Testis (tissue), 2 donors: ENCODE measurements around the gene SLC35G1.

ENCODE experiments used
- CTCF ChIP-seq, 3 experiments: fragments of 450-650 bp in 2 of 3; fragments of 200-600 bp in 1 of 3; sonication (generic) in 1 of 3; IDR thresholded peaks; one replicate each; pipeline ENCODE4 v1.5.1; 2016 to 2019; ENCODE audit warnings: antibody characterized with exemption in 3 of 3, mild to moderate bottlenecking in 2 of 3, moderate library complexity in 1 of 3
- POLR2A ChIP-seq: fragments of 450-650 bp; IDR thresholded peaks from one replicate; pipeline ENCODE4 v1.6.1; 2017; ENCODE audit warnings: antibody characterized with exemption, mild to moderate bottlenecking, moderate library complexity

- no peak for TF ChIP-seq CTCF (IDR thresholded peaks at IDR 0.05)
- TF ChIP-seq POLR2A: no peak
Observed at GRCh38 chr10:93907059-93907458, 13.3 kb downstream of the SLC35G1 start.
